Lower leg skin (tissue), 3 donors: ENCODE measurements around the gene SPTB.

Source experiments
- POLR2A ChIP-seq, 2 donors: fragments of 450-650 bp; IDR thresholded peaks; one replicate each; pipeline ENCODE4 v1.6.1; 2016 to 2017; ENCODE audit warnings: antibody characterized with exemption in 2 of 2, mild to moderate bottlenecking in 1 of 2, moderate library complexity in 1 of 2
- TF ChIP-seq, protein P1 (sequence below), 3 donors: fragments of 450-650 bp; IDR thresholded peaks; one replicate each; pipeline ENCODE4 v1.5.1; 2016; ENCODE audit warnings: antibody characterized with exemption in 3 of 3, mild to moderate bottlenecking in 3 of 3, moderate library complexity in 2 of 3

DNA sequence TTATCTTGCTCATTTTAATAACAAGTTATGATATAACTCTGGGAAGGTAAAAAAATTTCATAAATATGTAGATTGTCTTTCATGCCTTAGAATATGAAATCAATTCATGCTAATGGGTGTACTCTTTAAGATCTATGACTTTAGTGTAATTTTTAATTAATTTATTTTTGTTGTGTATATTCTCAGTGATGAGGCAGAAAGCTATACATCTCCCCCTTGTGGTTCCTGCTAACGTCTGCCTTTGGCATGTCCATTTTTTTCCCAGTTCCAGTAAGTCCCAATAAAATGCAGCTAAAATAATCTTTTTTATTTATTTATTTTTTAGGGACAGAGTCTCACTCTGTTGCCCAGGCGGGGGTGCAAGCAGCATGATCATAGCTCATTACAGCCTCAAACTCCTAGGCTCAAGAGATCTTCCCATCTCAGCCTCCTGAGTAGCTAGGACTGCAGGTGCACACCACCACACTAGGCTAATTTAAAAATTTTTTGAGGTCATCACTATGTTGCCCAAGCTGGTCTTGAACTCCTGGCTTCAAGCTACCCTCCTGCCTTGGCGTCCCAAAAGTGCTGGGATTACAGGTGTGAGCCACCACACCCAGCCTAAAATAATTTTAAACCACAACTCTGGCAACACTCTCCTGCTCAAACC is 31.3 kb upstream of the SPTB start:
- TF ChIP-seq, protein P1, sequence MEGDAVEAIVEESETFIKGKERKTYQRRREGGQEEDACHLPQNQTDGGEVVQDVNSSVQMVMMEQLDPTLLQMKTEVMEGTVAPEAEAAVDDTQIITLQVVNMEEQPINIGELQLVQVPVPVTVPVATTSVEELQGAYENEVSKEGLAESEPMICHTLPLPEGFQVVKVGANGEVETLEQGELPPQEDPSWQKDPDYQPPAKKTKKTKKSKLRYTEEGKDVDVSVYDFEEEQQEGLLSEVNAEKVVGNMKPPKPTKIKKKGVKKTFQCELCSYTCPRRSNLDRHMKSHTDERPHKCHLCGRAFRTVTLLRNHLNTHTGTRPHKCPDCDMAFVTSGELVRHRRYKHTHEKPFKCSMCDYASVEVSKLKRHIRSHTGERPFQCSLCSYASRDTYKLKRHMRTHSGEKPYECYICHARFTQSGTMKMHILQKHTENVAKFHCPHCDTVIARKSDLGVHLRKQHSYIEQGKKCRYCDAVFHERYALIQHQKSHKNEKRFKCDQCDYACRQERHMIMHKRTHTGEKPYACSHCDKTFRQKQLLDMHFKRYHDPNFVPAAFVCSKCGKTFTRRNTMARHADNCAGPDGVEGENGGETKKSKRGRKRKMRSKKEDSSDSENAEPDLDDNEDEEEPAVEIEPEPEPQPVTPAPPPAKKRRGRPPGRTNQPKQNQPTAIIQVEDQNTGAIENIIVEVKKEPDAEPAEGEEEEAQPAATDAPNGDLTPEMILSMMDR (IDR thresholded peaks at IDR 0.05) = no peak
- TF ChIP-seq POLR2A (IDR thresholded peaks at IDR 0.05) = no peak
